DMS53 (cell line): ENCODE results near the gene GLUD1.
A peak's percentile ranks its signal among the peaks of the same experiment; 100 is the strongest.
"Not testable (repeated sequence)": the region's sequence is repeated elsewhere in the genome, so short reads cannot be mapped to it uniquely, and the experiment has no call there.

Experiments used
- DNase-seq: peaks from one replicate; lab custom pipeline; 2025; lab: John Stamatoyannopoulos, UW

GLUD1 gene

DNA sequence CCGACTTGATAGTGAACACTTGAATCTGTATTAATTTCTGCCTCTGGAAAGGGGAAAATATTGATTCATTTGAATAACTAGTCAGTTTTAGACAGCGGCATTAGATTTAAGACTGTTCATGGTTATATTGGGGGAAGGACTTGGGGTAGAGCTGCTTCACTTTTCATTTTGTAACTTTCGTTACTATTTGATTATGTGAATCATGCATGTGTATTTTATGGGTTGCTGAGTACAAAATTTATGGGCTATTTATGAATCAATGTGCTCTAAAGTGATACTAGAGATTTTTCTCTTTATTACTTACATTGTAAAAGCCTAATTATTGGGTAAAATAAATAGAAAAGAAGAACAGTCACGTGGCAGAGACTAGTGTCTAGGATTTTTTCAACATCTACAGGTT is 4.9 kb downstream of the GLUD1 start:
- no peak for DNase-seq

GRCh38 chr10:87085537-87085936 is 9.1 kb downstream of the GLUD1 start:
- no peak for DNase-seq

- peak; percentile 11 for DNase-seq
Observed at GRCh38 chr10:87084291-87084782, 10.3 kb downstream of the GLUD1 start.

- DNase-seq = not testable (repeated sequence)
Observed at GRCh38 chr10:87083576-87084290, 10.9 kb downstream of the GLUD1 start.

DNA sequence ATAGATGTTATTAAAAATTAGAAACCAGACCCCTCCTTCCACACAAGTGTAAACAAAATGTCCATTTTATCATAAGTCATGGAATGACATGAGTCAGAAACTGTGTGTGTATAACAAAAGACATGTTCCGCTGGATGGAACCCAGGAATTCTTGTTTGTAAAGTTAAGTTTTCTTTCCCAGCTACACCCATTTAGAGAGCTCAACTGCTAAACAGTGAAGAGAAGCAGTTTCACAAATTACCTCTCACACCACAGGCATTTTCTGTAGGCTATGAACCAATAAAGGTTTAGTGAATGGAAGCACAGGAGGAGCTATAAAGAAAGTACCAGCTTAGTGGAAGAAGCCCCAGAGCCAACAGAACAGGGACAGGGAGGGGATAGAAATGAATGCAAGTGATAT is 12.4 kb downstream of the GLUD1 start:
- DNase-seq = peak; percentile 48

DNA sequence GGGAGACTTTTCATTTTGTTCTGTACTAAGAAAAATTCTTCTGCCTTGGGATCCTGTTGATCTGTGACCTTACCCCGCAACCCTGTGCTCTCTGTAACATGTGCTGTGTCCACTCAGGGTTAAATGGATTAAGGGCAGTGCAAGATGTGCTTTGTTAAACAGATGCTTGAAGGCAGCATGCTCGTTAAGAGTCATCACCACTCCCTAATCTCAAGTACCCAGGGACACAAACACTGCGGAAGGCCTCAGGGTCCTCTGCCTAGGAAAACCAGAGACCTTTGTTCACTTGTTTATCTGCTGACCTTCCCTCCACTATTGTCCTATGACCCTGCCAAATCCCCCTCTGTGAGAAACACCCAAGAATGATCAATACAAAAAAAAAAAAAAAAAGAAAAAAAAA is 13.1 kb downstream of the GLUD1 start:
- not testable (repeated sequence) for DNase-seq

GRCh38 chr10:87080621-87081020 is 14.0 kb downstream of the GLUD1 start:
- not testable (repeated sequence) for DNase-seq

DNA sequence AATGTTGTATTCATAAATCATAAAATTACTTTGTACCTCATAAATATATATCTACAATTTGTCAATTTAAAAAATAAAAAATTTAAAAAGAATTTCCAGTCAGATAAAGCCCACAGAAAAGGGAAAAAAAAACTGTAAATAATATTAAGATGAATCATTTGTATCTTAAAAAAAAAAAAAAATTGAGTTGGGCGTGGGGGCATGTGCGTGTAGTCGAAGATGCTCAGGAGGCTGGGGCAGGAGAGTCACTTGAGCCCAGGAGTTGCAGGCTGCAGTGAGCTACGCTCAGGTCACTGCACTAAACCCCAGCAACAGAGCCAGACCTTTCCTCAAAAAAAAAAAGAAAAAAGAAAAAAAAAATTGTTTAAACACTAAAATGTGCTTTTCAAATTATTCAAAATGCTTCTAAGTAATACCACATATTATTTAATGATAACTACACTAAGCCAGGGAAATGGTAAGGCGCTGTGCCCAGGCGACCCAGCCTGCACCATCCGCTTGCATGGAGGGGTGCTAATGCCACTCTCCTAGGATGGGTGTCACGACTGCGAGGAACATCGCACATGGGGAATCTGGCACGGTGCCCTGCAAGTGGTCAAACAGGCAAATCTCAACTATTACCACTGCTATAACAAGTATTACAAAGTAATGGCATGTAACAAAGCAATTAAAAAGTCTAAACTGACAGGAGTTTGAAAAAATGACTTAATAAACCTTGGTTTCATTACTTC is 15.4 kb downstream of the GLUD1 start:
- DNase-seq = no peak

GRCh38 chr10:87076421-87076820 is 18.2 kb downstream of the GLUD1 start:
- DNase-seq = not testable (repeated sequence)

GRCh38 chr10:87072449-87072848 is 22.2 kb downstream of the GLUD1 start:
- DNase-seq = no peak

DNA sequence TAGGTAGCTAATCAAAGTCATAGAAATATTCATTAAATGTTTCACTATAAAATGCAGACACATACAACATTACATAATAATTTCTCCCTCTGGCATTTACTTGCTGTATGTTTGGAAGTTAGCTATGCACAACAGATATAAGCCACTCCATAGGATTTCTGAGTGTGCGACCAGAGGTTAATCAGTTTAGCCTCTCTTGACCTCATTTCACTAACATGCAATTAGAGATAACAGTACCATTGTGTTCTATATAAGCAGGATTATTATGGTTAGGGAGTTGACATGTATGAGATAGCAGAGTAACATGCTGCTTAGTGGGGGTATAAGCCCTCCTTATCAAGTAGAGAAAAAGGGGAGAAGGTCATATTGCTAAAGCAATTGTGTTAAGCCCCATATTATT is 26.4 kb downstream of the GLUD1 start:
- DNase-seq = no peak

DNA sequence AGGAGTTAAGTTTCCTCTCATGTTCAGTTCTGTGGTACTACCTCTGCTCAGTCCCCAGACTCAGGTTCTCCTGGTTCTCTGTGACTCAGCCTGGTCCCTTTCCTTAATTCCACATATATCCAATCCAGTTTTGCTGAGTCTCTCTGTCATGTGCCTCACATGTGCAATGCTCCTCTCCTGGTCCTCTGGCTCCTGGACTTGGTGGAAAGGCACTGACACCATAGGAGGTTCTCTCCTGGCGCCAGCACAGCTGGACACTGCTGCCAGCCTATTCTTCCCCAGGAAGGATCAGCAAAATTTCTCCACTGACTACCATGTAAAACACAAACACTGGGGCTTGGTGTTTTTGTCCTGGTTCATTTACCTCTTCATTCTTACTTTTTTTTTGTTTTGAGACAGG is 27.8 kb downstream of the GLUD1 start:
- no peak for DNase-seq

GRCh38 chr10:87066178-87066577 is 28.5 kb downstream of the GLUD1 start:
- no peak for DNase-seq

- DNase-seq = no peak
Observed at GRCh38 chr10:87064651-87065050, 30.0 kb downstream of the GLUD1 start.

DNA sequence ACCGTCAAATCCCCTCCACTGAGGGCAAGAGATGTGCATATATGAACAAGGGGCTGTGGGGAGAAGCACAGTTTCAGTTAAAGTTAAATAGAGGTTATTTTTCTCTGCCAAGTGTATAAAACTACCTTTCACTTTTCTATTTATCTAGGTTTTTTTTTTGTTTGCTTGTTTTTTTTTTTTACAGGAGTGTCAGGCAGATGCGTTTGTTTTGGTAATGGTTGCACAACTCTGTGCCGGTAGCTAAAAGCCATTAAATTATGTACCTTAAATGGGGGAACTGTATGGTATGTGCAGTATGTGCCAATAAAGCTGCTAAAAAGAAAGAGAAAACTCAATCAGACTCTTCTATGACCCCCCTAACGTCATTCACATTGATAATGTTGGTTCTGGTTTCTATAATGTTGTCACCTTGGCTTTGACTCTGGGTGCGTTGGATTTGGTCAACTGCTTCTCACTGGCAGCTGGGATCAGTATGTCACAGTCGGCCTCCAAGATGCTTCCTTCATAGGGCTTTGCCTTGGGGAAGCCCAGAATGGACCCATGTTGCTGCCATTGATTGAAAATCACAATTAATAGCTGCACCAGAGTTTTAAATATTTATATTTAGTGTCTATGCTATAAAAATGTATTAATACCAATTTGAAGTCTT is 34.2 kb downstream of the GLUD1 start:
- no peak for DNase-seq

- DNase-seq = no peak
Observed at GRCh38 chr10:87059401-87059800, 35.2 kb downstream of the GLUD1 start.

- DNase-seq = no peak
Observed at GRCh38 chr10:87058171-87058570, 36.5 kb downstream of the GLUD1 start.

GRCh38 chr10:87054373-87055295 is 40.0 kb downstream of the GLUD1 start:
- no peak for DNase-seq

DNA sequence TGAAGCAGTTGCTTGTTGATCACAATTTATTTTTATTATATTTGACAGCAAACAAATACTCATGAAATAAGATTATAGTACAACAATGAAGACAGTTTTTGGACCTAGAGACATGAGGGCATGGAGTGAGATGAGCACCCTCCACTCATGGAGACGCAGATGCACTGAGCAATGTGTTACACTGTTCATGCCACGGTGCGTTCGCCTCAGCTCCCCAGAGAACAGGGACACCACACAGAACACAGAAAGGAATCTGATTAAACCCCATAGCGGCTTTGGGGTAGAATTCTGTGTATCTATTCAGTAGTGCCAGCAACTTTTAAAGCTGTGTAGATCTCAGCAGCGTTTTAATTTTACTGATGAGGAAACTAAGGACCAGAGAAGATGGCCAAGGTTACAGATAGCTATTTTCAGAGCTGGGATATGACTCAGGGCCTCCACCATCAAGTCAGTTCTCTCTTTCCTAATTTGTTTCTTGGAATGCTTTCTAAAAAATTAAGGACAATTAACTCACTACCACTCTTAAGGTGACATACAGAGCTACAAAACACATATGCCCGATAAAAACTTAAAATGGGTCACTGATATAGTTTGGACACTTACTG is 41.0 kb downstream of the GLUD1 start:
- DNase-seq = no peak

- no peak for DNase-seq
Observed at GRCh38 chr10:87053111-87053510, 41.5 kb downstream of the GLUD1 start.

DNA sequence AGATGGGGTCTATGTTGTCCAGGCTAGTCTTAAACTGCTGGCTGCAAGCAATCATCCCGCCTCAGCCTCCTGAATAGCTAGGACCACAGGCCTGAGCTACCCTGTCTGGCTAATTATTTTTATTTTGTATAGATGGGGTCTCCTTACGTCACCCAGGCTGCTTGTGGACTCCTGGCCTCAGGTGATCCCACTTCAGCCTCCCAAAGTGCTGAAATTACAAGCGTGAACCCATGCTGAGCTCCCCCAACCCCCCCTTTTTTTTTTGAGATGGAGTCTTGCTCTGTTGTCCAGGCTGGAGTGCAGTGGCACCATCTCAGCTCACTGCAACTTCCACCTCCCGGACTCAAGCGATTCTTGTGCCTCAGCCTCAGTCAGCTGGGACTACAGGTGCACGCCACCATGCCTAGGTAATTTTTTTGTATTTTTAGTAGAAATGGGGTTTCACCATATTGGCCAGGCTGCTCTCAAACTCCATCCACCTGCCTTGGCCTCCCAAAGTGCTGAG is 49.2 kb downstream of the GLUD1 start:
- DNase-seq = no peak
